ACHN (cell line): ENCODE results near the gene ADPRS.
A peak's percentile ranks its signal among the peaks of the same experiment; 100 is the strongest.

Experiments
- DNase-seq: peaks from one replicate; pipeline ENCODE4 v3.0.0-alpha.2; 2015
- in situ Hi-C: cut with HindIII; loops from 2 replicates; pipeline ENCODE4 v1.10.0; 2017; ENCODE audit warnings: low sequenced_read_pairs, low pct_ligation_motif_present, low pct_unique_long_range_greater_than_20kb

The ADPRS gene

DNA sequence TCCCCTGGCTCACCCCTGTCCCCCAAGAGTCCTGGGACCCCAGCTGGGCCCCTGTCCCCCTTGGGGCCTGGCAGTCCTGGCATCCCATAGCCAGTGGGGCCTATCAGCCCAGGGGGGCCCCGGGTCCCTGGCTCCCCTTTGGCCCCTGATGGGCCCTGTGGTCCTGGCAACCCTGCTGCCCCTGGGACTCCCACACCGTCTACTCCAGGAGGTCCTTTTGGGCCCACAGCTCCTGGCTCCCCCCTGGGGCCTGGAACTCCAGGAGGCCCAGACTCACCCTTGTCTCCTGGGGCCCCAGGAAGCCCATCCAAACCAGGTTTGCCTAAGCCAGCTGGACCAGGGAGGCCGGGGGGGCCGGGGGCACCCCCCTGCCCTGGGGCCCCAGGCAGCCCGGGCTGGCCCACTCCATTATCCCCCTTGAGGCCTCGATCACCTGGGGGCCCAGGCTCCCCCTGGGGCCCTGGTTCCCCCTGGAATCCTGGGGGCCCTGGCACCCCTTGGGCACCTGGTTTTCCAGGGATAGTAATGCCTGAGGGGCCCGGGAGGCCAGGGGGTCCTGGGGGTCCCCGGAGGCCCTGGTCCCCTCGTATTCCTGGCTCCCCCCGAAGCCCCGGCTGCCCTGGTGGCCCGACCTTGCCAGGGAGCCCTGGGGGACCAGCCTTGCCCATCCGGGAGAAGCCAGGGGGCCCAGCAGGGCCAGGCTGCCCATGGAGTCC, 10.1 kb downstream of the ADPRS start:
- in situ Hi-C loops = no loop called here
- no peak for DNase-seq

DNA sequence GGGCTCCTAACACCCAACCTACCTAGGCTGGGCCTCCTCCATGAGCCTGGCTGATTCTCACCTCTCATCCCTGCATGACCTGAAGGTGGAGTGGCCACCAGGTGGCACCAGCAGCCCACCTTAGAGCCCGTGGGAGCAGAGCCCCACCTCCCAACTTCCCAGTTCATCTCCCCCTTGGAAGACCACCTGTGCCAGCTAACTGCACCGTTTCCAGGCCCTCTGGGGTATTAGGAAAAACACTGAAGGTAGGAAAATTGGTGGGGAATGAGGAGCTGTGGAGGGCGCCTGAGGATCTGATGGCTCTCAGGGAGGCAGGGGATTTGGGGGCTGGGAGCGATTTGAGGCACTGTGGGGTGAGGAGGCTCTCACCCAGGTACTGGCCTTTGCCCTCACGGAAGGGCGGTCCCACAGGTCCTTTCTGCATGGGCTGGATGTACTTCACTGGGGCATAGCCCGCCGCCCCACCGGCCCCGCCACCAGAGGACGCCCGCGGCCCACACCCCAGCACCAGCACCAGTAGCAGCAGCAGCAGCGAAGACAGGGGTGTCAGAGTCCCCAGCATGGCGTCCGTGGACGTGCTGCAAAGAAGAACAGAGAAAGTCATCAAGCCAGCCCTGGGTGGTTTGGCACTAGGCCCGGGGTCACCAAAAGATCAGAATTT, 11.1 kb downstream of the ADPRS start:
- peak; percentile 70 for DNase-seq
- in situ Hi-C loops = no loop called here

DNA sequence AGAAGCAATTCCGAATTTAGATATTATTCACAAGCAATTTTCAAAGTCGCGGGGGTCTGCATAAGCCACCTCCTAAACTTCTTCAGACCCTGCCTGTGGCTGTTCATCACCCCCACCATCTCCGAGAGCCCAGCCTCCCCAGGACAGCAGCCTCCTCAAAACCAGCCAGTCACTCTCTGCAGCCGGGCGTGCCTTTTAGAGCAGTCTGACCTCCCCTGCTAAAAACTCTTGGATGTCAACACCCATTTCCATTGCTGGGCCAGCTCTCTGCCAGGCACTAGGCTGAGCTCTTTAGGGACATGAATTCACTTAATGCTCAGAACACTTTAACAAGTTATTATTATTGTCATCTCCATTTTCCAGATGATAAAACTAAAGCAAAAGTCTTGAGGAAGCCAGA, 11.7 kb downstream of the ADPRS start:
- in situ Hi-C loops = no loop called here
- no peak for DNase-seq

DNA sequence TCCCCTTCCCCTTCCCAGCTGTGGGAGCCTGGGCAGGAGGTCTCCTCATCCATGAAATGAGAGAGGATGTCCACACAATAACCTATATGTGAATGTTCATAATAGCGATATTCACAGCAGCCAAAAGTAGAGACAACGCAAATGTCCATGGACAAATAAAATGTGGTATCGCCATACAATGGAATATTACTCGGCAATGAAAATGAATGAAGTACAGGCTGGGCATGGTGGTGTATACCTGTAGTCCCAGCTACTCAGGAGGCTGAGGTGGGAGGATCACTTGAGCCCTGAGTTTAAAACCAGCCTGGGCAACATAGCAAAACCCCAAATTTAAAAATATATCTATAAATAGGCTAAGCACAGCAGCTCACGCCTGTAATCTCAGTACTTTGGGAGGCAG, 12.9 kb downstream of the ADPRS start:
- no peak for DNase-seq
- in situ Hi-C loops = no loop called here

DNA sequence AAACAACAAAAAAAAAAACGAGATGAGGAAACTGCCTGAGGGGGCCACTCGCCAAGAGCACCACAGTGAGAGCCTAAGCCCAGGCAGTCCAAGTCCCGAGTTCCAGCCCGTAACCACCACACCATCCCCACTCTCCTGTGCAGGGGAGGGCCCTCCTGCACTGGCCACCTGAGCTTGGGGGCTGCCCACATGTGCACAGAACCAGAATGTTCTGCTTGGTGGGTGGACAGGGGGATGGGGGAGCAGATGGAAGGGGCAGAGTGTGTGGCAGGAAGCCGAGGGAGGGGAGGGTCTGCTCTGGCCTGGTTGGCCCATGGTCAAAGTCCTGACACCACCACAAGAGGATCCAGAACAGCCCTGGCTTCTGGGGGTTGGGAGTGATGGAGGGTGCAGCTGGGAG, 17.6 kb downstream of the ADPRS start:
- in situ Hi-C loops = no loop called here
- DNase-seq = no peak

DNA sequence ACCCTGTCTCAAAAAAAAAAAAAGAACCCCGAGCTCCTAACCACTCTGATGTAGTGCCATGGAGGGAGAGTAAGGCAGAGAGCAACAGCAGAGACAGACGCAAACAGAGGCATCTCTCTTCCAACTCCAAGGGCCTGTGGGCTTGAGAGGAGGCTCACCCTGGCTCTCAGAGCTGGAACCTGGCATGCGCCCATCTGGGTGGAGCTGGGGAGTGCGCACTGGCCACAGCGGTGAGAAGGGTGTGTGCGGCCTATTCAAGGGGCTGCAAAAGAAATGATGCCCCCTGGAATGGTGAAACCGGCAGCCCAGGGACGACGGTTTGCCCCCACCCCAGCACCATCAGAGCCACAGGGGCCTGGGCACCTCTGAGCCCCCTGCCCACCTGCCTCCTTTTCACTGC, 18.7 kb downstream of the ADPRS start:
- no peak for DNase-seq
- in situ Hi-C loops = no loop called here

DNA sequence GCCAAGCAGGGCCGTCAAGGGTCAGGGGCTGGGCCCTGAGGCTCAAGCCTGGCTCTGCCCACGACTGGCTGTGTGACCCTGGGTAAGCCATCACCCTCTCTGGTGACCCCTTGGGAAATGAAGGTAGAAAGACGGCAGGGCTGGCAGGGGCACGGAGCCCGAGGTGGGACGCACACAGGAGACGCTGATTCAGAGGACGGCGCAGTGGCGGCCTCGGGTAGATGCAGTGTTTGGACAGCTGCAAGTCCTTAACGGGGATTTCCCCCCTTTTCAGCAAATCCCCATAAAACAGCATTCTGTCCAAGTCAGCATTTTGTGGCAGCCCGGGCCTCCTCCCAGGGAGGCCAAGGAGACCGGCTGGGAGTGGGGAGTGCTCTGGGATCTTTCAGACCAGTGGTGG, 19.6 kb downstream of the ADPRS start:
- in situ Hi-C loops = no loop called here
- DNase-seq = no peak

DNA sequence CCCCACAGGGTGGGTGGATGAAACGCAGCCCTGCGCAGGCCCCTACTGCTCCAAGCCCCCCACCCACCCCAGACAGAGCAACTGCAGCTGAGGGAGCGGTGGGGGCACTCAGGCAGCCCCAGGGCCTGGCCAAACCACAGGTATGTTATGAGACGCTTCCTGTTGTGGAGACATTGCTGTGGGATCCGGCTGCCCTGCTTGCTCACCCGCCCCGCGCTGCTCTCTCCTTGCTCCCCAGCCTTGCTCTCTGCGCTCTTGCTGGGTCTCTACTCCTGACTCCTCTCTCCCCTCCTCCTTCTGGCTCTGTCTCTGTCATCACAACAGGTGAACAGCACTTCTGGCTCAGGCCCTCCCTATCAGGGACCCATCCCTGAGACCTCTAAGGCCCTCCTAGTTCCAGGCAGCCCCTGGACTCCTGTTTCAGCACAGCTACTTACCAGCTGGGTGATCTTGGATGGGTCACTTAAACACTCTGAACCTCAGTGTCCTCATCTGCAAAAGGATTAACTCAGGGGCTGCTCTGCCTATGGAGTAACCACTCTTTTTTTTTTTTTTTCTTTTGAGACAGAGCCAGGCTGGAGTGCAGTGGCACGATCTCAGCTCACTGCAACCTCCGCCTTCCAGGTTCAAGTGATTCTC, 20.5 kb downstream of the ADPRS start:
- peak; percentile 58 for DNase-seq

DNA sequence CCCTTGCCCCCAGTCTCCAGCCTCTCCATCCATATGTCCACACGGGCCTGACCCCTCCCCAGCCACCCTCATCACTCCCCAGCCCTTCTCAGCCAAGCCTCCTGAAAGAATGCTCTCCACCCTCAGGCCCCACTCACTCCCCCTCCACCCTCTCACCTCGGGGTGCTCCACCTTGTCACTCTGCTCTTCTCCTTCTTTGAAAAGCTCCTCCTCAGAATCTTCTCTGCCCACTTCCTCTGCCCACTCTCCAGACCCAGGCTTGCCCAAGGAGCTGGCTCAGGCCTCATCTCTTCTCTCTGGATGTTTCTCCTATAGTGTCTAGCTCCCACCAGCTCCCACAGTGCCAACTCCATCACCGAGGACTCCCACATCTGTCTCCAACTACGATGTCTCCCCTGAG, 22.5 kb downstream of the ADPRS start:
- in situ Hi-C loops = no loop called here
- no peak for DNase-seq

More for the DNA sequence above, 20.5 kb downstream of the ADPRS start:
- in situ Hi-C loops = no loop called here

DNA sequence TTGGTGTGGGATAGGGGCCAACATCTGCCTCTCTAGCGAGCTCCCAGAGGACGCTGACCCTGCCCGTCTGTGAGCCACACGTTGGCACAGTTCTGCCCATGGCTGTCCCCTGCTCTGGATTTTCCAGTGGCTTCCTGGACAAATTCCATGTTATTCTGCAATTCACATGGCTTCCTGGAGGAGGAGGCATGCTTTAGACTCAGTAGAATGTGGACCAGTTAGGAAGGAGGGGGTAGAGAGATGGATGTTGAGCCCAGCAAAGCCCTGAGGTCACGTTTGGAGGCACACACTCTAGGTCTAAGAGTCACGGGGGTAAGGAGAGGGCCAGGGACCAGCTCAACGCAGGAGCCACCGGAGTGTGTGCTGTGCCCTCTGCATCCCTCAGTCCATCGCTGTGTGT, 24.1 kb downstream of the ADPRS start:
- in situ Hi-C loops = no loop called here
- DNase-seq = no peak

DNA sequence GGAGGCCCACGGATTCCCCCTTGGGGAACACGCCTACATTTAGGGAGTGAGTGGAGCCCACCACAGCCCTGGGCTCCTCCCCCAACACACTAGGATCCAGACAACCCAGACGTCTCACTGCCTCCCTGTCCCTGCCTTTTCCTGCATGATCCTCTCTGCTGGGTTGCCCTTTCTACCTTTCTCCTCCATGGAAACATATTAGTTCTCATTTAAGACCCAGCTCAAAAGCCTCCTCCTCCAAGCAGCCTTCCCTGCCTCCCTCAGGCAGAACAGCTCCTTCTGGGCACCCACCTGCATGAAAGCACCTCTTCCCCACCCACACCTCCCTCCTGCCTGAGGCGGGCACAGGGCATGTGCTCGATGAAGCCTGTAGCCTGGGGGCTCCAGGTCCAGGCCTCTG, 25.7 kb downstream of the ADPRS start:
- in situ Hi-C loops = no loop called here
- DNase-seq = no peak

DNA sequence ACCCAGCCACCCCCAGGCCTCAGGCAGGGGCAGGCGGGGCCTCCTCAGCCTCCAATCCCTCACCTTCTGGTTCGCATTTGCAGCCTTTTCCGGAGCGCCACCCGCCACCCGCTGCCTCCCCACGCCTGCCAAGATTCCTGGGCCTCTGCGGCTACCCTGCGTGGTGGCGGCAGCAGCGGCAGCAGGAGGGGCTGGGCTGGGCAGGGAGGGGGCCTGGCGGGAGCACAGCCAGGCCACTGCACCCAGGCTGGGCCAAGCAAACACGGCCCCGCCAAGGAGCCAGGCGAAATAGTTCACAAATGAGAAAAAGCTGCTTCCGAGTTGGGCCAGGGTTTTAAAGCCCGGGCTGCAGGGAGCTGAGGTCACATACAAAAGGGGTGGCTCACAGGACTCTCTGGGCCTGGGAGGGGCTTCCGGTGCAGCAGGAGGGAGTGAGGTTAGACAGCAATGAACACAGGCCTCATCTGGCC, 26.5 kb downstream of the ADPRS start:
- DNase-seq = no peak
- in situ Hi-C loops = no loop called here

DNA sequence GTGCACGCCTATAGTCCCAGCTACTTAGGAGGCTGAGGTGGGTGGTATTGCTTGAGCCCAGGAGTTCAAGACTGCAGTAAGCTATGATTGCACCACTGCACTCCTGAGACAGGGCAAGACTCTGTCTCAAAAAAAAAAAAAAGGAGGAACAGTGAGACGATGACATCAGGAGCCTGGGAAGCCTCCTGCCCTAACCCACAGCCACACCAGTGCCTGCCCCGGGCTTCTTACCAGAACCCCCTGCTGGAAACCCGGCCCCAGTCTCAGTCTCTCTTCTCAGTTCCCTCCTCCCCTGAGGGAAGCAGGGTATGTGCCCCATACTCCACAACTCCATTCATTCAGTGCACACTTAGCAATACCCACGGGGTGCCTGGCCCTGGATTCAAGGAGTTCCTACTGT, 27.2 kb downstream of the ADPRS start:
- in situ Hi-C loops = no loop called here
- DNase-seq = no peak

DNA sequence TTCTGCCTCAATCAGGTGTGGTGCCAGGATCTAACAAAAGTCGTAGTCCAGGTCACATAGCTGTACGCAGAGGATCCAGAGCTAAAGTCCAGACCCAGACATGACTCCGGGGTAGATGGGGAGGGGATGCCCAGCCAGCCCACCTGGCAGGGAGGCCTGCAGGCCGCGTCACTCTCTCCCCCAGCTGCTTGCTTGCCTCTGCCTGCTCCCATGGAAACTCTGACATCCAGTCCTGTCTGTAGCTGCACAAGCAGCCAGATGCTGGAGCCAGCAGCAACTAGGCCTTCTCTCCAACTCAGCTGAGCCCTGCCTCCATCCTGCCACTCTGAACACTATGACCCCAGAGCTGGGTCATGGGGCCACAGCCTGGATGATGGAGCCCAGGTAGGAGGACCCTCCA, 28.2 kb downstream of the ADPRS start:
- DNase-seq = no peak
- in situ Hi-C loops = no loop called here

DNA sequence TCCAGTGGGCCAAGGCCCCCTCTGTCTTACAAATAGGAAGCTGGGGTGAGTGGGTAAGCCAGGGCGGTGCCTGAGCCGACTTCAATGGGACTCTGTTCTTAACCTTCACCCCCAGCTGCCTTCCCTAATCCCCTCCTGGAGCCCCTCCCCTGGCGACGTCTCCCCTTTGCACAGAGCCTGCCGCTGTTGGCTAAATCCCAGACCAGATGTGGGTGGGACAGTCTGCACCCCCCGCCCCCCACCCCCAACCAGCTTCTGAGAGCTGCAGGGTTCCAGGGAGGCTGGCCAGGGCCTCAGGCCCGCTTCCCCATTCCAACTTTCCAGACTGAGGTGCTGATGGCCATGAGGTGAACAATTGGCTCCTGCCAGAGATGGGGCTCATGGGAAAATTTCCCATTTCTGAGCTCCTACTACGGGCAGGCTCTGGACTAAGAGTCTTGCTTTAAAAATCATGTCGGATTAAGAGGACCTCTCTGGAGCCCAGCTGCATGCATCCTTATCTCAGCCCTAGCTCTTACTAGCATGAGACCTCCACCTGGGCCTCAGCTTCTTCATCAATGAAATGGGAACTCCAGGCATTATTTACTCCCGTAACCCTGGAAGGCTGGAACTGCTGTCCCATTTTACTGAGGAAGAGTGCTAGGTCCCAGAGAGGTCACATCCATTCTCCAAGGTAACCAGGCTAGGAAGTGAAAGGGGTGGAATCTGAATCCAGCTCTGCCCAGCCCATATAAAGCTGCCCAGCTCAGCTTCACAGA, 29.9 kb downstream of the ADPRS start:
- no peak for DNase-seq
- in situ Hi-C loops = no loop called here

DNA sequence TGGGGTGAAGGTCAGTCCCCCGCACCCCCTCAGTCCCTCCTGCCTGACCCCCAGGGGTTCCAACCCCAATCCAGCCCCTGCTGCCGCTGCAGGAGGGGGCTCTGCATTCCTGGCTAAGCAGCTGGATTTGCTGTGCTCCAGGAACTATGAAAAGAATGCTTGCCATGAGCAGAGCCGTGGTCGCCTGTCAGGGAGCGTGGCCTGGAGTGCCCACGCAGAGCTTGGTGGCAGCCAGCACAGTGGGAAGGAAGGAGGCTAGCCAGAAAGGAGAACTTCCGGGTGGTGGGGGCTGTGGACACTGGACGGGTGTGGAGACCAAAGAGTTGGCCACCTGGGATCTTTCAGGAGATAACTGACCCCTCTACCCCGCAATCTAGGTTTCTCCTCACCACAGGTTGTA, 30.8 kb downstream of the ADPRS start:
- DNase-seq = no peak
- in situ Hi-C loops = no loop called here

DNA sequence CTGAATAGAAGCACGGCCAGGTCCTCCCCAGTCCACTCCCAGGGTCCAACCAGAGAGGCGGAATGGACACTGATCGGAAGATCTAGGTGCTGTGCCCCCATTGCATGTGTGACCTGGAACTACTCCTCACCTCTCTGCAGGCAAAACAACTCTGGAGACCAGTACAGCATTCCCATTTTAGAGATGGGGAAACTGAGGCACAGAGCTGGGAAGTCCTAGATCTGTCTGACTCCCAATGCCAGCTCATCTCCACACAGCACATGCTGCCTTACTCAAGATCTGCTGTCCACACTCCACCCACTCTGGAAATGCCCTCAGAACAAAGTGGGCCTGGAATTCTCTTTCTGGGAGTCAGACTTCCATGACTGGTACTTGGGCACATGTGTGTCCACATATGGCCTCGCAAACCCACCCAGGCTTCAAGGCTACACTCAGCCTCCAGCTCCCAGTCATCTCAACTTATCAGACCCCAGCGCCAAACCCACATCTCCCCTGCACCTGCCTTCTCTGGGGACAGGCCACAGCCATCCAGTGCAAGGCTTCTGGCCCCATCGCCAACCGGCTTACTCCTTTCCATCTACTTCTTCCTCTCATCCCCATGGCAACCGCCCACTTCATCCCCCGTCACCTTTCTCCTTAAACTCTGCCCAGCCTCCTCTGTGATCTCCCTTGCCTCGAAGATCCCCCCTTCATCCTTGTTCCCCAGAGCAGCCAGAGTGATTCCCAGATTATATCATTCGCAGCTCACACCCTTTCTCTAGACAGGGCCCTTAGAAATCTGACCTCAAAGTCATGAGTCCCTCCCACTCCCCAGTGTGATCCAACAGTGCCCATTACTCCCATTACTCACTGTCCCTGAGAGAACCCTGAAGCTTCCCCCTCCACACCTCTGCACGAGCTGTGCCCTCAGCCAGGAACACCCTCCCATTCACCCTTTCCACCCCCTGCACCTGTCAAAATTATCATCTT, 33.7 kb downstream of the ADPRS start:
- in situ Hi-C loops = no loop called here

DNA sequence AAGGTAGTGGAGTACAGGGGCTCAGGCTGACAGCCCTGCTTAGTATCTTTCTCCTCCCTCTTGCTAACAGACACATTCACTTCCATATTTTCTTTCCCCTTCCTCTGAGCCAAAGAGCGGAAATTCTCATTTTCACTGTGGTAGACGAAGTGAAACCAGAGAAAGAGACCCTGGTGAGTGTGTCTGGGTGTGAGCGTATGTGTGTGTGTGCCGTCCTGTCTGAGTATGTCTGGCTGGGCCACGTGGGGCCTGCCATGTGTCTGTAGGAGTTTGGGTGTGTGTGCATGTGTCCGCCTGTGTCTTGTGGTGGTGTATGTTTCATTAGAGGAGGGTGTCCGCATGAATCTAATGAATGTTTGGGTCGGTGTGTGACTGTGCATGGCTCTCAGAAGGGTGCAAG, 34.7 kb downstream of the ADPRS start:
- no peak for DNase-seq
- in situ Hi-C loops = no loop called here

More for the DNA sequence above, 33.7 kb downstream of the ADPRS start:
- DNase-seq = no peak
